K562 (cell line): ENCODE data around the gene RAD54L. TPM values are rescaled to one million over a fixed set of nuclear protein-coding genes. Genes with fewer than 3 reads are reported as not detected.

Source experiments
- CBX2 ChIP-seq: fragments of 200-600 bp; sonication (generic); IDR thresholded peaks from one replicate; pipeline ENCODE4 v1.6.1; 2012; ENCODE audit warnings: mild to moderate bottlenecking, low read length, inconsistent platforms; ENCODE audit not compliant: insufficient read depth, poor library complexity, severe bottlenecking
- CSDE1 ChIP-seq, 2 experiments: fragments of 450-650 bp; IDR thresholded peaks; 2 replicates each; pipeline ENCODE4 v1.6.1; 2016; ENCODE audit warnings: mild to moderate bottlenecking in 1 of 2
- EHMT2 ChIP-seq: fragments of 450-650 bp; IDR thresholded peaks from 2 replicates; pipeline ENCODE4 v1.6.1; 2018; ENCODE audit warnings: antibody characterized with exemption
- GABPB1 ChIP-seq: sonication (generic); formaldehyde crosslinking; IDR thresholded peaks from 2 replicates; pipeline ENCODE4 v1.8.0; 2022; ENCODE audit warnings: mild to moderate bottlenecking, missing genetic modification reagents
- HEY1 ChIP-seq: fragments of 250-450 bp; sonication (Bioruptor Pico); IDR thresholded peaks from 2 replicates; pipeline ENCODE4 v1.5.0; 2020; ENCODE audit warnings: mild to moderate bottlenecking, moderate library complexity, borderline replicate concordance
- HLTF ChIP-seq: fragments of 450-650 bp; IDR thresholded peaks from 2 replicates; pipeline ENCODE4 v1.6.1; 2016
- HMBOX1 ChIP-seq: sonication (generic); IDR thresholded peaks from 2 replicates; pipeline ENCODE4 v1.6.1; 2016
- KDM2B ChIP-seq: fragments of 250-450 bp; sonication (Bioruptor Pico); IDR thresholded peaks from 2 replicates; pipeline ENCODE4 v1.8.0; 2021; ENCODE audit warnings: mild to moderate bottlenecking, moderate library complexity
- MAFF ChIP-seq: IDR thresholded peaks from 2 replicates; pipeline ENCODE4 v1.6.1; 2012; ENCODE audit warnings: low read length, improper control_type of control experiment
- MBD1 ChIP-seq: fragments of 250-450 bp; sonication (Bioruptor Pico); IDR thresholded peaks from 2 replicates; pipeline ENCODE4 v1.8.0; 2022; ENCODE audit warnings: inconsistent platforms
- MEF2A ChIP-seq: IDR thresholded peaks from 2 replicates; pipeline ENCODE4 v1.6.1; 2011; ENCODE audit warnings: low read depth, mild to moderate bottlenecking, low read length, moderate library complexity; ENCODE audit not compliant: control insufficient read depth
- MIER1 ChIP-seq: fragments of 450-650 bp; IDR thresholded peaks from 2 replicates; pipeline ENCODE4 v1.6.1; 2016; ENCODE audit warnings: antibody characterized with exemption, mild to moderate bottlenecking, low read depth
- MTA1 ChIP-seq: fragments of 450-650 bp; IDR thresholded peaks from 2 replicates; pipeline ENCODE4 v1.6.1; 2017; ENCODE audit warnings: borderline replicate concordance
- MXI1 ChIP-seq: IDR thresholded peaks from 2 replicates; pipeline ENCODE4 v1.6.1; 2011; ENCODE audit warnings: low read depth, mild to moderate bottlenecking, improper control_type of control experiment, low read length
- PHF21A ChIP-seq: fragments of 450-650 bp; IDR thresholded peaks from 2 replicates; pipeline ENCODE4 v1.6.1; 2017; ENCODE audit warnings: low read depth, borderline replicate concordance
- SFPQ ChIP-seq: fragments of 200-400 bp; formaldehyde crosslinking; IDR thresholded peaks from 2 replicates; pipeline ENCODE4 v1.6.1; 2017; ENCODE audit warnings: mild to moderate bottlenecking, low read depth, low read length, moderate library complexity
- SIN3B ChIP-seq: fragments of 450-650 bp; IDR thresholded peaks from 2 replicates; pipeline ENCODE4 v1.6.1; 2017; ENCODE audit warnings: low read depth, mild to moderate bottlenecking, moderate library complexity
- SMAD4 ChIP-seq: fragments of 250-450 bp; sonication (Bioruptor Pico); conservative IDR thresholded peaks from 2 replicates; pipeline ENCODE4 v1.8.0; 2021; ENCODE audit warnings: inconsistent platforms, mild to moderate bottlenecking, moderate library complexity
- SMARCB1 ChIP-seq: IDR thresholded peaks from 2 replicates; pipeline ENCODE4 v1.6.1; 2011; ENCODE audit warnings: improper control_type of control experiment, low read depth; ENCODE audit not compliant: insufficient read length
- SRSF1 ChIP-seq: fragments of 200-400 bp; formaldehyde crosslinking; IDR thresholded peaks from 2 replicates; pipeline ENCODE4 v1.6.1; 2017; ENCODE audit warnings: mild to moderate bottlenecking, low read depth, low read length, moderate library complexity
- TAF7 ChIP-seq: fragments of 450-650 bp; IDR thresholded peaks from 2 replicates; pipeline ENCODE4 v1.6.1; 2016; ENCODE audit warnings: missing genetic modification characterization, missing compliant biosample characterization
- TFAM ChIP-seq: fragments of 250-450 bp; sonication (Bioruptor Pico); conservative IDR thresholded peaks from 2 replicates; pipeline ENCODE4 v1.5.0; 2021; ENCODE audit warnings: mild to moderate bottlenecking, moderate library complexity
- TSC22D4 ChIP-seq: fragments of 450-650 bp; IDR thresholded peaks from 2 replicates; pipeline ENCODE4 v1.6.1; 2016; ENCODE audit warnings: missing genetic modification characterization, missing biosample characterization, control low read depth
- ZNF586 ChIP-seq: fragments of 450-650 bp; formaldehyde crosslinking; conservative IDR thresholded peaks from 2 replicates; pipeline ENCODE4 v1.4.0; 2020; ENCODE audit warnings: mild to moderate bottlenecking, moderate library complexity
- polyA plus RNA-seq, 8 experiments: library from polyadenylated mRNA; depleted of rRNA in 4 of 8; stranded (reverse) in 5 of 8; unstranded in 3 of 8; fragments of >200 nt; fragmentation: Nextera tagmentation in 2 of 8; fragmentation: Illumina TruSeq in 1 of 8; extraction: Ambion mirVana in 2 of 8; extraction: Trizol in 1 of 8; gene quantifications; 2 replicates each; pipeline versions ENCODE4 v1.2.1 to v1.2.3, GENCODE V29; 2011 to 2014; ENCODE audit warnings: inconsistent platforms in 1 of 8, missing spikeins in 1 of 8
- total RNA-seq, 7 experiments: library from RNA; depleted of rRNA in 6 of 7; stranded (reverse); fragments of >200 nt in 6 of 7; fragmentation: Illumina TruSeq in 2 of 7; extraction: Trizol in 2 of 7; gene quantifications; 2 replicates each; pipeline versions ENCODE4 v1.2.1 to v1.2.3, GENCODE V29; 2011 to 2021; ENCODE audit warnings: low replicate concordance in 1 of 7

RAD54L gene
- total and polyA plus RNA-seq, 9 of the 15 experiments (the other 6 are each of a cell fraction or from before 2014, with no cell fraction given), result 17.9 to 92.3 (median 37.5) TPM

GRCh38 chr1:46246548-46247435 lies 771 bp upstream of the RAD54L start (continued):
- TF ChIP-seq SMARCB1 (no peak), TSC22D4 (tag) (no peak), MXI1 (peak; percentile 69; the same call in 1 of the 2 replicates), MAFF (no peak), HMBOX1 (peak; percentile 27; the same call in 1 of the 2 replicates), HLTF (peak; percentile 90), MIER1 (no peak), CBX2 (no peak), SRSF1 (no peak), CSDE1 (IDR thresholded peaks at IDR 0.05) (no peak), HEY1 (CRISPR knock-in tag) (no peak), KDM2B (peak; percentile 61; the same call in 1 of the 2 replicates), SIN3B (no peak), MTA1 (no peak; the same call in 1 of the 2 replicates), TAF7 (tag) (peak; percentile 42), SMAD4 (CRISPR knock-in tag) (peak; percentile 58; the same call in 1 of the 2 replicates), EHMT2 (no peak), PHF21A (no peak), TFAM (no peak), SFPQ (no peak), GABPB1 (CRISPR knock-in tag) (no peak), MEF2A (peak; percentile 73; the same call in 1 of the 2 replicates), MBD1 (CRISPR knock-in tag) (no peak), ZNF586 (CRISPR knock-in tag) (no peak)
